Prostate gland (tissue), 2 donors: ENCODE results near the gene ESF1. TPM values are rescaled to one million over a fixed set of nuclear protein-coding genes. Genes with fewer than 3 reads are reported as not detected.

Experiments used
- DNase-seq: peaks from one replicate; pipeline ENCODE4 v3.0.0-alpha.2; 2019; ENCODE audit warnings: low spot score
- H3K27ac ChIP-seq, 2 donors: fragments of 200-600 bp; sonication (generic); 2 replicates each; pipeline ENCODE4 v1.5.1; 2017 to 2019
- H3K27me3 ChIP-seq: fragments of 200-600 bp; sonication (generic); replicated peaks from 2 replicates; pipeline ENCODE4 v1.5.1; 2019; ENCODE audit not compliant: insufficient read depth
- H3K36me3 ChIP-seq, 2 donors: fragments of 200-600 bp; sonication (generic); 1 replicate in 1 of 2; 2 replicates in 1 of 2; pipeline versions ENCODE4 v1.5.1 to v1.8.1; 2017 to 2019
- H3K4me1 ChIP-seq: fragments of 200-600 bp; sonication (generic); replicated peaks from 2 replicates; pipeline ENCODE4 v1.5.1; 2019
- H3K4me3 ChIP-seq, 2 donors: fragments of 200-600 bp; sonication (generic); 2 replicates each; pipeline ENCODE4 v1.5.1; 2017 to 2019
- H3K9me3 ChIP-seq: fragments of 200-600 bp; sonication (generic); 2 replicates; pipeline ENCODE4 v1.5.1; 2017
- POLR2A ChIP-seq: fragments of 450-650 bp; IDR thresholded peaks from one replicate; pipeline ENCODE4 v1.6.1; 2016; ENCODE audit warnings: antibody characterized with exemption, mild to moderate bottlenecking
- POLR2AphosphoS5 ChIP-seq: sonication (generic); formaldehyde crosslinking; IDR thresholded peaks from one replicate; pipeline ENCODE4 v1.6.1; 2017; ENCODE audit warnings: antibody characterized with exemption
- WGBS: methylation state at CpG from one replicate; pipeline ENCODE4 v1.1.5; 2018; 5-methylcytosine and 5-hydroxymethylcytosine counted together
- intact Hi-C: fragments of 100-400 bp; cut with DNase I; formaldehyde crosslinking; loops from one replicate; pipeline ENCODE4 v1.14.2; 2022
- total RNA-seq, 2 donors: library from RNA; depleted of rRNA; stranded (reverse); fragments of >200 nt; gene quantifications; one replicate each; pipeline ENCODE4 v1.1.0, GENCODE V29; 2016
- TF ChIP-seq, protein P1 (sequence below), 4 experiments: fragments of 200-600 bp in 2 of 4; fragments of 450-650 bp in 2 of 4; sonication (generic) in 2 of 4; IDR thresholded peaks; 1 replicate in 3 of 4; 2 replicates in 1 of 4; pipeline ENCODE4 v1.5.1; 2016 to 2019; ENCODE audit warnings: antibody characterized with exemption in 4 of 4, mild to moderate bottlenecking in 2 of 4, moderate library complexity in 2 of 4

The ESF1 gene
- total RNA-seq, 2 donors from 2014 or later, result 6.2 to 13.3 TPM

DNA sequence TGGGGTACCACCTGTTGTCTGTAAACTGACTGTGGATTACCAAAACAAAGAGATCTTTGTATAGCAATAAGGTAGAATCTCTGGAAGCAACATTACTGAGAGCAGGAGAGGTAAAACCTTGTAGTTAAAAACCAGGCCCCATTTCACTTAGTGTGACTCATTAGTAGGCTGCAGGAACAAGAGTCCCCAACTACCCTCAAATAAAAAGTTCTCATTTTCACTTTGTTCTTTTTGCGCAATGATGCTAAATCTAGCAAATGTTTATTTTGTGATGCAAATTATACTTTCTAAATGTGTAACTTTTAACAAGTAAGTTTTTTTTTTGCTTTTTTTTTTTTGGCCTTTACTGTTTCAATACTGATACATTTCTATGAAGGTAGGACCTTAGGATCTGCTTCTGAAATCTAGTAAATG is 67.1 kb downstream of the ESF1 start:
- 95% methylated on average over 1 of the region's 1 CpG for WGBS
- Histone ChIP-seq H3K4me1 (no peaks in the 10 kb centered on the region), H3K4me3 (no peak overlapping the region), H3K9me3 (no peaks in the 10 kb centered on the region), H3K36me3 (no peaks in the 10 kb centered on the region), H3K27me3 (no peaks in the 10 kb centered on the region), H3K27ac (no peak overlapping the region)
- intact Hi-C loops, result no loop called here
- TF ChIP-seq POLR2A (no peak), POLR2AphosphoS5 (no peak)
- TF ChIP-seq, protein P1, sequence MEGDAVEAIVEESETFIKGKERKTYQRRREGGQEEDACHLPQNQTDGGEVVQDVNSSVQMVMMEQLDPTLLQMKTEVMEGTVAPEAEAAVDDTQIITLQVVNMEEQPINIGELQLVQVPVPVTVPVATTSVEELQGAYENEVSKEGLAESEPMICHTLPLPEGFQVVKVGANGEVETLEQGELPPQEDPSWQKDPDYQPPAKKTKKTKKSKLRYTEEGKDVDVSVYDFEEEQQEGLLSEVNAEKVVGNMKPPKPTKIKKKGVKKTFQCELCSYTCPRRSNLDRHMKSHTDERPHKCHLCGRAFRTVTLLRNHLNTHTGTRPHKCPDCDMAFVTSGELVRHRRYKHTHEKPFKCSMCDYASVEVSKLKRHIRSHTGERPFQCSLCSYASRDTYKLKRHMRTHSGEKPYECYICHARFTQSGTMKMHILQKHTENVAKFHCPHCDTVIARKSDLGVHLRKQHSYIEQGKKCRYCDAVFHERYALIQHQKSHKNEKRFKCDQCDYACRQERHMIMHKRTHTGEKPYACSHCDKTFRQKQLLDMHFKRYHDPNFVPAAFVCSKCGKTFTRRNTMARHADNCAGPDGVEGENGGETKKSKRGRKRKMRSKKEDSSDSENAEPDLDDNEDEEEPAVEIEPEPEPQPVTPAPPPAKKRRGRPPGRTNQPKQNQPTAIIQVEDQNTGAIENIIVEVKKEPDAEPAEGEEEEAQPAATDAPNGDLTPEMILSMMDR (IDR thresholded peaks at IDR 0.05), result no peak
- DNase-seq, result no peak

DNA sequence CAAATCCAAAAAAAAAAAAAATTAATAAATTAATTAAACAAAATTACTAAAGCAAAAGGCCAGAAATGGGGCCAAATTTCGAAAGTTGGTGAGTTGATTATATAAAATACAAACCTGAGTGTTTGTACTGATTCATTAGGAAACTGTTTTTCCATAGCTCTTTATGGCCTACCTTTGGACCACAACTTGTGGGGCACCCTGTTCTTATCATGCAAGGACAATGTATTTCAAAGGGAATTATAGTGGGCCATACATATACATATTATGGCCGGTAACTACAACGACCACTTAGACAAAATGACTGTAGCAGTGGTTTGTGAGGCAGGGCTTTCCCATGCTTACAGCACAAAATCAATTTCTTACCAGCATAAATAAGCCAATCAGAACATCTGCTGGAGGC is 69.5 kb downstream of the ESF1 start:
- Histone ChIP-seq H3K27me3 (no peaks in the 10 kb centered on the region), H3K4me1 (no peaks in the 10 kb centered on the region), H3K27ac (no peak overlapping the region), H3K36me3 (no peaks in the 10 kb centered on the region), H3K9me3 (no peaks in the 10 kb centered on the region), H3K4me3 (no peak overlapping the region)
- intact Hi-C loops, result no loop called here
- DNase-seq, result no peak
- TF ChIP-seq POLR2AphosphoS5 (no peak), POLR2A (no peak)
- TF ChIP-seq, protein P1 (IDR thresholded peaks at IDR 0.05), result no peak
- 94% methylated on average over 3 of the region's 3 CpGs for WGBS

DNA sequence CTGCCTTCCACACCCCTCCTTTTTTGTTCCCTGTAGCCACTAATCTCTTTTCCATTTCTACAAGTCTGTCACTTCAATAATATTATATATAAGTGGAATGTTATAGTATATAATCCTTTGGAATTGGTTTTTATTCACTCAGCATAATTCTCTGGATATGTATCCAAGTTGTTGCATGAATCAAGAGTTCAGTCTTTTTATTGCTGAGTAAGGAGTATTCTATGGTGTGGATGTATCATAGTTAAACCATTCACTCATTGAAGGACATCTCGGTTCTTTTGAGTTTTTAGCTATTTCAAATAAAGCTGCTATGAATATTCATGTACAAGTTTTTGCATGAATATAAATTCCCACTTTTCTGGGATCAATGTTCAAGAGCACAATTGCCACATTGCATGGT is 76.5 kb downstream of the ESF1 start:
- Histone ChIP-seq H3K36me3 (no peaks in the 10 kb centered on the region), H3K4me3 (no peak overlapping the region), H3K4me1 (no peaks in the 10 kb centered on the region), H3K27ac (no peak overlapping the region), H3K27me3 (no peaks in the 10 kb centered on the region), H3K9me3 (no peaks in the 10 kb centered on the region)
- no peak for DNase-seq
- no peak for TF ChIP-seq POLR2AphosphoS5
- no peak for TF ChIP-seq POLR2A
- TF ChIP-seq, protein P1 (IDR thresholded peaks at IDR 0.05), result no peak
- WGBS, result 80% methylated on average over 1 of the region's 1 CpG
- intact Hi-C loops, result no loop called here

DNA sequence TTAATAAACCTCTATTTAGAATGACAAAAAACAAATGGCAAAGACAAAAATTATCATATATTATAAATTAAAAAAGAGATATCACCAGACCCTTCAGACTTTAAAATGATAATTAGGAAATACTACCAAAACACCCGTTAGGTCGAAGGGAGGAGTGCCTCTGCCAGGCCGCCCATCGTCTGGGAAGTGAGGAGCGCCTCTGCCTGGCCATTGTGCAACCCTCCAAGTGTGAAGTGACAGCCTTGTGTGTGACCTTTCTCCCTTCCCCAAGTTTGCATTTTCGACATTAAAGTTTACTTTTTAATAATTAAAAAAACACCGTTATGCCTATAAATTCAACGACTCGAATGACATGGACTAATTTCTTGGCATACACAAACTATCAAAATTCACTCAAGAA is 81.5 kb downstream of the ESF1 start:
- Histone ChIP-seq H3K4me3 (no peak overlapping the region), H3K27me3 (no peaks in the 10 kb centered on the region), H3K36me3 (no peaks in the 10 kb centered on the region), H3K9me3 (no peaks in the 10 kb centered on the region), H3K27ac (no peak overlapping the region), H3K4me1 (no peaks in the 10 kb centered on the region)
- TF ChIP-seq POLR2AphosphoS5 (no peak), POLR2A (no peak)
- TF ChIP-seq, protein P1 (IDR thresholded peaks at IDR 0.05), result no peak
- DNase-seq, result no peak
- intact Hi-C loops, result no loop called here
- WGBS, result 79% methylated on average over 9 of the region's 9 CpGs

DNA sequence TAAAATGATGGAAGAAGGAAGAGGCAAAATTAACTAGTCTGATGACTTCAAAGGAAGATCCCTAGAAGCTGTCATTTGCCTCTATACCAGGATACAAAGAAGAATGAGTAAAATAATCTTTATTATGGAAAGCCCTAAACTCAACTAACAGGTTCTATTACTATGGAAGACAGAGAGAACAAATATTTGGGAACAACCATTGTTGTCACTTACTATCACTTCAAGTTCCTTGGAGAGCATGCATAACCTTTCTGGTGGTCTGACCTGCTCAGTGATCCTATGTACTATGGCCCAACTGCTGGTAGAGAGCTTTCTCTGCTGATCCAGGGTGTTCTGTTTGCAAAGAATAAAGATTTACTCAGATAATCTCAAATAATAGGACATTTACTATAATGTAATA is 83.2 kb downstream of the ESF1 start:
- no peak overlapping the region for H3K4me3 ChIP-seq
- peak; percentile 71 for TF ChIP-seq POLR2AphosphoS5
- TF ChIP-seq, protein P1 (IDR thresholded peaks at IDR 0.05), result no peak
- peak overlapping the region in 1 of 2 donors; percentile 60 for H3K27ac ChIP-seq
- intact Hi-C loops, result no loop called here
- no peaks in the 10 kb centered on the region for H3K9me3 ChIP-seq
- no peaks in the 10 kb centered on the region for H3K36me3 ChIP-seq
- no peak for DNase-seq
- no peaks in the 10 kb centered on the region for H3K4me1 ChIP-seq
- H3K27me3 ChIP-seq, result no peaks in the 10 kb centered on the region
